Stimulated activated CD4-positive, alpha-beta T cell treated with anti-CD3 and anti-CD28 coated beads, TNF-alpha, amount 100 ng/mL, for 1 hour (primary cell): Measurements from ENCODE around the gene SRC.
"Not testable (repeated sequence)": the region's sequence is repeated elsewhere in the genome, so short reads cannot be mapped to it uniquely, and the experiment has no call there.

Experiments used
- DNase-seq, 3 donors: peaks; one replicate each; pipeline ENCODE4 v3.0.0-alpha.2; 2020; ENCODE audit warnings: low read depth in 3 of 3, low spot score in 1 of 3

The SRC gene

GRCh38 chr20:37336369-37337207 lies 9.4 kb upstream of the SRC start:
- peak in 1 of 3 donors; percentile 11 for DNase-seq

- DNase-seq = no peak
These were observed 8.5 kb upstream of the SRC start for GRCh38 chr20:37337208-37337991.

- DNase-seq = not testable (repeated sequence)
These were observed 7.6 kb upstream of the SRC start for GRCh38 chr20:37338380-37338779.

- no peak for DNase-seq
These were observed 6.7 kb upstream of the SRC start for GRCh38 chr20:37339208-37339607.

GRCh38 chr20:37339764-37340109 lies 6.2 kb upstream of the SRC start:
- not testable (repeated sequence) for DNase-seq

GRCh38 chr20:37340998-37341397 lies 4.9 kb upstream of the SRC start:
- no peak for DNase-seq

GRCh38 chr20:37341632-37342031 lies 4.3 kb upstream of the SRC start:
- DNase-seq = no peak

- no peak for DNase-seq
These were observed 3.4 kb upstream of the SRC start for GRCh38 chr20:37342231-37343177.

- DNase-seq = no peak
These were observed 2.5 kb upstream of the SRC start for GRCh38 chr20:37343212-37343993.

- no peak for DNase-seq
These were observed 2.0 kb upstream of the SRC start for GRCh38 chr20:37343994-37344355.

- DNase-seq = no peak
These were observed 1.2 kb upstream of the SRC start for GRCh38 chr20:37344506-37345338.

GRCh38 chr20:37346236-37346534 lies 245 bp downstream of the SRC start:
- DNase-seq = no peak

- DNase-seq = no peak
These were observed 801 bp downstream of the SRC start for GRCh38 chr20:37346535-37347346.

GRCh38 chr20:37347347-37347823 lies 1.4 kb downstream of the SRC start:
- DNase-seq = no peak

GRCh38 chr20:37347891-37348791 lies 2.2 kb downstream of the SRC start:
- no peak for DNase-seq

GRCh38 chr20:37348792-37349516 lies 3.0 kb downstream of the SRC start:
- DNase-seq = no peak
